ENCODE results near the gene PLCB4. TPM values are rescaled to one million over a fixed set of nuclear protein-coding genes. Genes with fewer than 3 reads are reported as not detected.

The PLCB4 gene
- total RNA-seq, 1 experiment from 2014 or later, result 12.6 TPM

- Mint-ChIP-seq H3K9me3 (no peaks in the 10 kb centered on the region), H3K4me3 (peak overlapping the region; percentile 41; the same call in 1 of the 2 replicates), H3K27me3 (ENCODE audit: low read depth) (peaks cover 95% of the 10 kb centered on the region), H3K27ac (no peak overlapping the region), H3K4me1 (peaks cover 73% of the 10 kb centered on the region), H3K36me3 (no peaks in the 10 kb centered on the region)
- ATAC-seq (no peak), DNase-seq (ENCODE audit: low spot score) (no peak)
- ChIA-PET CTCF (interaction anchor here (0.6 to 5.8 kb wide), 5 partner anchors 10 to 1440 kb away, joined by 3 to 48 read pairs (median 4); no protein-coding TSS in a partner anchor), POLR2A (no interaction called here)
- TF ChIP-seq STAT6 (CRISPR knock-in tag; conservative IDR thresholded peaks at IDR 0.05; ENCODE audit: low read depth), result no peak
- no peak for TF ChIP-seq HMGXB4 (CRISPR knock-in tag; IDR thresholded peaks at IDR 0.05)
- TF ChIP-seq MYBL2 (CRISPR knock-in tag; IDR thresholded peaks at IDR 0.05), result no peak
- TF ChIP-seq, protein P1, sequence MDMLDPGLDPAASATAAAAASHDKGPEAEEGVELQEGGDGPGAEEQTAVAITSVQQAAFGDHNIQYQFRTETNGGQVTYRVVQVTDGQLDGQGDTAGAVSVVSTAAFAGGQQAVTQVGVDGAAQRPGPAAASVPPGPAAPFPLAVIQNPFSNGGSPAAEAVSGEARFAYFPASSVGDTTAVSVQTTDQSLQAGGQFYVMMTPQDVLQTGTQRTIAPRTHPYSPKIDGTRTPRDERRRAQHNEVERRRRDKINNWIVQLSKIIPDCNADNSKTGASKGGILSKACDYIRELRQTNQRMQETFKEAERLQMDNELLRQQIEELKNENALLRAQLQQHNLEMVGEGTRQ (CRISPR knock-in tag; IDR thresholded peaks at IDR 0.05), result no peak
- TF ChIP-seq CREM (CRISPR knock-in tag; IDR thresholded peaks at IDR 0.05), result no peak
- TF ChIP-seq USF1 (CRISPR knock-in tag; IDR thresholded peaks at IDR 0.05), result no peak
- no peak for TF ChIP-seq GABPB1 (CRISPR knock-in tag; IDR thresholded peaks at IDR 0.05)
- no peak for TF ChIP-seq TP53 (CRISPR knock-in tag; IDR thresholded peaks at IDR 0.05)
- TF ChIP-seq NR2C2 (CRISPR knock-in tag; IDR thresholded peaks at IDR 0.05), result no peak
Measured at GRCh38 chr20:9517297-9518162, 448.6 kb downstream of the PLCB4 start.

GRCh38 chr20:9518576-9519175, 449.8 kb downstream of the PLCB4 start:
- CTCF ChIA-PET, result interaction anchor here (0.8 to 5.8 kb wide), 11 partner anchors 11 to 759 kb away, joined by 3 to 48 read pairs (median 4); no protein-coding TSS in a partner anchor
- POLR2A ChIA-PET, result no interaction called here
- Mint-ChIP-seq H3K27ac (no peak overlapping the region), H3K4me3 (peak overlapping the region; percentile 26; the same call in 1 of the 2 replicates), H3K27me3 (ENCODE audit: low read depth) (peaks cover 83% of the 10 kb centered on the region), H3K4me1 (peaks cover 73% of the 10 kb centered on the region), H3K9me3 (no peaks in the 10 kb centered on the region), H3K36me3 (no peaks in the 10 kb centered on the region)
- ATAC-seq, result peak; percentile 67
- peak; percentile 62 for DNase-seq (ENCODE audit: low spot score)
- TF ChIP-seq ZNF423 (CRISPR knock-in tag; IDR thresholded peaks at IDR 0.05) (peak; percentile 88), NR1H2 (CRISPR knock-in tag; IDR thresholded peaks at IDR 0.05) (no peak), TEAD1 (CRISPR knock-in tag; IDR thresholded peaks at IDR 0.05) (peak; percentile 67; the same call in 1 of the 2 replicates), SP1 (CRISPR knock-in tag; conservative IDR thresholded peaks at IDR 0.05) (peak; percentile 49; the same call in 1 of the 2 replicates), PRRX2 (CRISPR knock-in tag; IDR thresholded peaks at IDR 0.05) (no peak), ZNF532 (CRISPR knock-in tag; IDR thresholded peaks at IDR 0.05; ENCODE audit: borderline replicate concordance) (no peak), NR2C2 (CRISPR knock-in tag; IDR thresholded peaks at IDR 0.05) (no peak), NR3C1 (CRISPR knock-in tag; conservative IDR thresholded peaks at IDR 0.05; ENCODE audit: low read depth) (no peak), JUN (CRISPR knock-in tag; IDR thresholded peaks at IDR 0.05) (no peak), ZBTB21 (CRISPR knock-in tag; IDR thresholded peaks at IDR 0.05; ENCODE audit: borderline replicate concordance) (no peak)
- TF ChIP-seq, protein P2, sequence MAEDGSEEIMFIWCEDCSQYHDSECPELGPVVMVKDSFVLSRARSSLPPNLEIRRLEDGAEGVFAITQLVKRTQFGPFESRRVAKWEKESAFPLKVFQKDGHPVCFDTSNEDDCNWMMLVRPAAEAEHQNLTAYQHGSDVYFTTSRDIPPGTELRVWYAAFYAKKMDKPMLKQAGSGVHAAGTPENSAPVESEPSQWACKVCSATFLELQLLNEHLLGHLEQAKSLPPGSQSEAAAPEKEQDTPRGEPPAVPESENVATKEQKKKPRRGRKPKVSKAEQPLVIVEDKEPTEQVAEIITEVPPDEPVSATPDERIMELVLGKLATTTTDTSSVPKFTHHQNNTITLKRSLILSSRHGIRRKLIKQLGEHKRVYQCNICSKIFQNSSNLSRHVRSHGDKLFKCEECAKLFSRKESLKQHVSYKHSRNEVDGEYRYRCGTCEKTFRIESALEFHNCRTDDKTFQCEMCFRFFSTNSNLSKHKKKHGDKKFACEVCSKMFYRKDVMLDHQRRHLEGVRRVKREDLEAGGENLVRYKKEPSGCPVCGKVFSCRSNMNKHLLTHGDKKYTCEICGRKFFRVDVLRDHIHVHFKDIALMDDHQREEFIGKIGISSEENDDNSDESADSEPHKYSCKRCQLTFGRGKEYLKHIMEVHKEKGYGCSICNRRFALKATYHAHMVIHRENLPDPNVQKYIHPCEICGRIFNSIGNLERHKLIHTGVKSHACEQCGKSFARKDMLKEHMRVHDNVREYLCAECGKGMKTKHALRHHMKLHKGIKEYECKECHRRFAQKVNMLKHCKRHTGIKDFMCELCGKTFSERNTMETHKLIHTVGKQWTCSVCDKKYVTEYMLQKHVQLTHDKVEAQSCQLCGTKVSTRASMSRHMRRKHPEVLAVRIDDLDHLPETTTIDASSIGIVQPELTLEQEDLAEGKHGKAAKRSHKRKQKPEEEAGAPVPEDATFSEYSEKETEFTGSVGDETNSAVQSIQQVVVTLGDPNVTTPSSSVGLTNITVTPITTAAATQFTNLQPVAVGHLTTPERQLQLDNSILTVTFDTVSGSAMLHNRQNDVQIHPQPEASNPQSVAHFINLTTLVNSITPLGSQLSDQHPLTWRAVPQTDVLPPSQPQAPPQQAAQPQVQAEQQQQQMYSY (CRISPR knock-in tag; IDR thresholded peaks at IDR 0.05), result no peak

All from WTC11 (cell line).